HL-60 (cell line): ENCODE data around the gene SLC6A20.

Experiments used
- DNase-seq, 2 experiments: peaks; one replicate each; pipeline ENCODE4 v3.0.0-alpha.2; 2010 to 2020; ENCODE audit warnings: low read depth in 1 of 2, low spot score in 1 of 2
- H3K27ac ChIP-seq: fragments of 250-450 bp; sonication (Bioruptor Pico); replicated peaks from 2 replicates; pipeline ENCODE4 v1.5.1; 2020; ENCODE audit warnings: mild to moderate bottlenecking, moderate library complexity
- H3K27me3 ChIP-seq: fragments of 250-450 bp; sonication (Bioruptor Pico); 2 replicates; pipeline ENCODE4 v1.5.1; 2021; ENCODE audit warnings: mild to moderate bottlenecking, moderate library complexity; ENCODE audit not compliant: insufficient read depth, poor library complexity, severe bottlenecking
- H3K4me3 ChIP-seq: replicated peaks from 2 replicates; pipeline ENCODE4 v1.5.1; 2011; ENCODE audit warnings: mild to moderate bottlenecking, control low read depth, low read length; ENCODE audit not compliant: insufficient read depth
- GABPA ChIP-seq: IDR thresholded peaks from 2 replicates; pipeline ENCODE4 v1.6.1; 2012; ENCODE audit warnings: low read depth
- POLR2AphosphoS5 ChIP-seq: IDR thresholded peaks from 2 replicates; pipeline ENCODE4 v1.6.1; 2012; ENCODE audit warnings: low read depth
- REST ChIP-seq: IDR thresholded peaks from 2 replicates; pipeline ENCODE4 v1.6.1; 2012; ENCODE audit warnings: low read depth; ENCODE audit not compliant: insufficient replicate concordance
- SPI1 ChIP-seq: IDR thresholded peaks from 2 replicates; pipeline ENCODE4 v1.6.1; 2012; ENCODE audit warnings: low read depth, mild to moderate bottlenecking, borderline replicate concordance
- TF ChIP-seq, protein P1 (sequence below): IDR thresholded peaks from one replicate; pipeline ENCODE4 v1.5.1; 2011; ENCODE audit warnings: low read length, control low read depth, inconsistent platforms; ENCODE audit not compliant: insufficient read depth

The SLC6A20 gene

GRCh38 chr3:45716790-45717336 is 79.5 kb downstream of the SLC6A20 start:
- no peak for TF ChIP-seq GABPA
- TF ChIP-seq POLR2AphosphoS5, result no peak
- no peak for TF ChIP-seq REST
- TF ChIP-seq, protein P1, sequence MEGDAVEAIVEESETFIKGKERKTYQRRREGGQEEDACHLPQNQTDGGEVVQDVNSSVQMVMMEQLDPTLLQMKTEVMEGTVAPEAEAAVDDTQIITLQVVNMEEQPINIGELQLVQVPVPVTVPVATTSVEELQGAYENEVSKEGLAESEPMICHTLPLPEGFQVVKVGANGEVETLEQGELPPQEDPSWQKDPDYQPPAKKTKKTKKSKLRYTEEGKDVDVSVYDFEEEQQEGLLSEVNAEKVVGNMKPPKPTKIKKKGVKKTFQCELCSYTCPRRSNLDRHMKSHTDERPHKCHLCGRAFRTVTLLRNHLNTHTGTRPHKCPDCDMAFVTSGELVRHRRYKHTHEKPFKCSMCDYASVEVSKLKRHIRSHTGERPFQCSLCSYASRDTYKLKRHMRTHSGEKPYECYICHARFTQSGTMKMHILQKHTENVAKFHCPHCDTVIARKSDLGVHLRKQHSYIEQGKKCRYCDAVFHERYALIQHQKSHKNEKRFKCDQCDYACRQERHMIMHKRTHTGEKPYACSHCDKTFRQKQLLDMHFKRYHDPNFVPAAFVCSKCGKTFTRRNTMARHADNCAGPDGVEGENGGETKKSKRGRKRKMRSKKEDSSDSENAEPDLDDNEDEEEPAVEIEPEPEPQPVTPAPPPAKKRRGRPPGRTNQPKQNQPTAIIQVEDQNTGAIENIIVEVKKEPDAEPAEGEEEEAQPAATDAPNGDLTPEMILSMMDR, result no peak
- TF ChIP-seq SPI1, result no peak
- Histone ChIP-seq H3K27ac (no peak overlapping the region), H3K27me3 (no peaks in the 10 kb centered on the region), H3K4me3 (no peak overlapping the region)
- DNase-seq, result no peak

GRCh38 chr3:45715945-45716344 is 80.4 kb downstream of the SLC6A20 start:
- TF ChIP-seq POLR2AphosphoS5, result no peak
- no peak for TF ChIP-seq SPI1
- TF ChIP-seq, protein P1, result no peak
- TF ChIP-seq REST, result no peak
- TF ChIP-seq GABPA, result no peak
- Histone ChIP-seq H3K4me3 (no peak overlapping the region), H3K27me3 (no peaks in the 10 kb centered on the region), H3K27ac (no peak overlapping the region)
- no peak for DNase-seq

DNA sequence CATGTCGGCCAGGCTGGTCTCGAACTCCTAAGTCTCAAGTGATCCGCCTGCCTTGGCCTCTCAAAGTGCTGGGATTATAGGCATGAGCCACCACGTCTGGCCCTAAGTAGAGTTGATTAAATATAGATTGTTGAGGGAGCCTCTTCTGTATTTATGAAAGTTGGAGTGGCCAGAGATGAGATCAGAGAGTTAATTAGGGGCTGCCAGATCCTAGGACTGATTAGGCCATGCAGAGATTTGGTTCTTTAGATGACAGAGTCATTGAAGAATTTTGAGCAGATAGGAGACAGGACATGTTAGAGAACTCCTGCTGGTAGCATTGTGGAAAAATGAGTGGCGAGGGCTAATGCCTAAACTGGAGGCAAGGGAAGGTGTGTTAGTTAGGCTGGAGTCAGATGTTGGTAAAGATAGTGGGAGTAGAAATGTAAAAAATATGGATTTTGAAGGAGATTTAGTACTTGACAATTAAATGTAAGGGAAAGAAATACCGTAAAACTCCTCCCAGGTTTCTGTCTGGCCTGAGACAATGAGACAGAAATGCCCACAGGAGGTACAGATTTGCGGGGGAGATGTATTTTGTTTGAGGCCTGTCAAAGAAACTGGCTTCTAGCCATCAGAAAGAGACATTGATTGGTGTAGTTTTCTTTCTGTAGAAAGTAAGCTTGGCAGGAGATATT is 83.8 kb downstream of the SLC6A20 start:
- H3K4me3 ChIP-seq, result no peak overlapping the region
- H3K27me3 ChIP-seq, result no peaks in the 10 kb centered on the region
- no peak overlapping the region for H3K27ac ChIP-seq
- no peak for DNase-seq
- TF ChIP-seq REST, result no peak
- no peak for TF ChIP-seq SPI1
- TF ChIP-seq GABPA, result no peak
- TF ChIP-seq, protein P1, result no peak
- no peak for TF ChIP-seq POLR2AphosphoS5
